ENCODE measurements around the gene EXD3. TPM values are rescaled to one million over a fixed set of nuclear protein-coding genes. Genes with fewer than 3 reads are reported as not detected.

Gene EXD3
- total RNA-seq, 1 experiment from 2014 or later, result 15.3 TPM

GRCh38 chr9:137448602-137448962 lies 25.6 kb upstream of the EXD3 start:
- H3K27me3 Mint-ChIP-seq (ENCODE audit: low read depth), result peaks cover 11% of the 10 kb centered on the region
- Histone ChIP-seq H4K20me1 (ENCODE audit: control insufficient read depth, insufficient read depth, insufficient read length) (peaks cover 3% of the 10 kb centered on the region), H3K9me3 (ENCODE audit: control insufficient read depth, low read depth, low read length) (no peaks in the 10 kb centered on the region), H4K8ac (replicated peaks; ENCODE audit: insufficient read length, low read depth, low read length) (no peak overlapping the region), H3K79me2 (ENCODE audit: insufficient read depth, low read length) (no peaks in the 10 kb centered on the region), H3K4ac (ENCODE audit: low read depth, low read length) (no peak overlapping the region), H2BK120ac (ENCODE audit: low read depth, low read length, poor library complexity, severe bottlenecking) (no peak overlapping the region), H2BK5ac (ENCODE audit: insufficient read length, low read length) (no peak overlapping the region), H3K14ac (ENCODE audit: insufficient read depth, low read length) (no peak overlapping the region), H3K23ac (ENCODE audit: insufficient read length, low read depth, low read length) (no peak overlapping the region), H4K5ac (ENCODE audit: insufficient read length, low read depth, low read length) (no peak overlapping the region), H3K4me1 (ENCODE audit: insufficient read depth, low read length) (no peaks in the 10 kb centered on the region), H3K27ac (ENCODE audit: insufficient read length, low read depth, low read length) (no peak overlapping the region), H3K4me2 (ENCODE audit: insufficient read depth, insufficient read length, low read length) (no peak overlapping the region), H3K27me3 (ENCODE audit: insufficient read depth, low read length) (no peaks in the 10 kb centered on the region), H4K91ac (ENCODE audit: insufficient read length, low read depth, low read length) (no peak overlapping the region), H2BK12ac (ENCODE audit: insufficient read length, low read depth, low read length) (no peak overlapping the region), H2AK5ac (ENCODE audit: insufficient read length, low read length) (no peak overlapping the region), H3K18ac (ENCODE audit: insufficient read length, low read depth, low read length) (no peak overlapping the region), H3K56ac (ENCODE audit: insufficient read length, low read depth, low read length) (no peak overlapping the region), H2BK15ac (ENCODE audit: low read depth, low read length) (no peak overlapping the region), H3K23me2 (ENCODE audit: insufficient read length, low read depth, low read length, poor library complexity, severe bottlenecking) (no peaks in the 10 kb centered on the region), H2BK20ac (ENCODE audit: low read depth, low read length, poor library complexity, severe bottlenecking) (no peak overlapping the region), H3T11ph (ENCODE audit: low read length) (no peak overlapping the region), H3K9ac (ENCODE audit: extremely low read depth, insufficient read length, low read length) (no peak overlapping the region), H3K79me1 (ENCODE audit: insufficient read depth, low read depth, low read length, poor library complexity, severe bottlenecking) (no peaks in the 10 kb centered on the region), H2AFZ (ENCODE audit: low read length) (no peak overlapping the region)
- WGBS (ENCODE audit: extremely low coverage, insufficient read length, low lambda C conversion rate), result no CpG with 5 or more reads among the region's 16 CpGs
- H3K9me3 Mint-ChIP-seq, result no peaks in the 10 kb centered on the region
- H3K27ac Mint-ChIP-seq, result no peak overlapping the region
- peaks cover 6 to 15% of the 10 kb centered on the region in 2 experiments for H3K4me1 Mint-ChIP-seq
- no peak overlapping the region for H3K4me3 Mint-ChIP-seq
- DNase-seq, result no peak
- peaks cover 0 to 13% (median under 1%) of the 10 kb centered on the region in 3 experiments; a peak in 4 of 7 replicates for H3K36me3 Mint-ChIP-seq (ENCODE audit: insufficient read depth in 1 of 3, low read depth in 3 of 3)
- TF ChIP-seq CTCF (conservative IDR thresholded peaks at IDR 0.05), result no peak
